Lung (tissue), 12 donors: ENCODE data around the gene SH2D1B. TPM values are rescaled to one million over a fixed set of nuclear protein-coding genes. Genes with fewer than 3 reads are reported as not detected.

Experiments used
- ATAC-seq: fragments of 200-7000 bp; cut with Tn5 transposase; one replicate; pipeline ENCODE4 v1.9.1; 2020; ENCODE audit warnings: moderate number of reproducible peaks; ENCODE audit not compliant: insufficient read depth, low FRiP score
- DNase-seq, 3 donors: peaks; one replicate each; pipeline ENCODE4 v3.0.0-alpha.2; 2013 to 2017
- H3K27ac ChIP-seq, 2 donors: one replicate each; pipeline ENCODE4 v1.5.1; 2013; ENCODE audit warnings: mild to moderate bottlenecking in 2 of 2, moderate library complexity in 2 of 2, control low read depth in 1 of 2, inconsistent platforms in 1 of 2, low read depth in 1 of 2, low read length in 1 of 2
- H3K27me3 ChIP-seq, 3 donors: one replicate each; pipeline ENCODE4 v1.5.1; 2013; ENCODE audit warnings: low read length in 2 of 3; ENCODE audit not compliant: control insufficient read depth in 3 of 3, insufficient read depth in 3 of 3
- H3K36me3 ChIP-seq, 4 donors: one replicate each; pipeline ENCODE4 v1.5.1; 2013; ENCODE audit warnings: low read length in 4 of 4, mild to moderate bottlenecking in 1 of 4, moderate library complexity in 1 of 4; ENCODE audit not compliant: control insufficient read depth in 4 of 4, insufficient read depth in 4 of 4
- H3K4me1 ChIP-seq, 5 donors: one replicate each; pipeline ENCODE4 v1.5.1; 2013; ENCODE audit warnings: low read length in 5 of 5, mild to moderate bottlenecking in 2 of 5, moderate library complexity in 1 of 5; ENCODE audit not compliant: control insufficient read depth in 5 of 5, insufficient read depth in 5 of 5
- H3K4me3 ChIP-seq: one replicate; pipeline ENCODE4 v1.5.1; 2013; ENCODE audit warnings: mild to moderate bottlenecking, control low read depth, moderate library complexity
- H3K9ac ChIP-seq, 2 donors: one replicate each; pipeline ENCODE4 v1.5.1; 2013; ENCODE audit warnings: low read length in 2 of 2, control low read depth in 1 of 2; ENCODE audit not compliant: insufficient read depth in 1 of 2
- H3K9me3 ChIP-seq, 4 donors: one replicate each; pipeline ENCODE4 v1.5.1; 2013; ENCODE audit warnings: low read length in 3 of 4, mild to moderate bottlenecking in 1 of 4, moderate library complexity in 1 of 4; ENCODE audit not compliant: control insufficient read depth in 4 of 4, insufficient read depth in 3 of 4
- WGBS, 2 donors: extraction: QIAGEN DNeasy Blood & Tissue Kit; methylation state at CpG; one replicate each; pipeline ENCODE4 v1.1.7; 2013; 5-methylcytosine and 5-hydroxymethylcytosine counted together
- polyA plus RNA-seq, 2 donors: library from polyadenylated mRNA; stranded (reverse); fragments of 200-250 nt; gene quantifications; one replicate each; pipeline ENCODE4 v1.2.1, GENCODE V29; 2013
- total RNA-seq, 2 donors: library from RNA; depleted of rRNA in 1 of 2; stranded (reverse); fragments of >200 nt in 1 of 2; gene quantifications; one replicate each; pipeline ENCODE4 v1.2.1, GENCODE V29; 2014 to 2021
- TF ChIP-seq, protein P1 (sequence below): IDR thresholded peaks from 2 replicates; pipeline ENCODE4 v1.5.1; 2012; ENCODE audit warnings: mild to moderate bottlenecking; ENCODE audit errors: control extremely low read depth, extremely low read depth
- donor health status: control.
- donor health status: control.
- donor health status: Bipolar disorder and iron deficiency.
- donor health status: healthy.
- donor health status: DM: yes; HTN: yes; CAD: no.

SH2D1B gene
- total and polyA plus RNA-seq, 4 donors = 0.26 to 1.6 (median 1.0) TPM

DNA sequence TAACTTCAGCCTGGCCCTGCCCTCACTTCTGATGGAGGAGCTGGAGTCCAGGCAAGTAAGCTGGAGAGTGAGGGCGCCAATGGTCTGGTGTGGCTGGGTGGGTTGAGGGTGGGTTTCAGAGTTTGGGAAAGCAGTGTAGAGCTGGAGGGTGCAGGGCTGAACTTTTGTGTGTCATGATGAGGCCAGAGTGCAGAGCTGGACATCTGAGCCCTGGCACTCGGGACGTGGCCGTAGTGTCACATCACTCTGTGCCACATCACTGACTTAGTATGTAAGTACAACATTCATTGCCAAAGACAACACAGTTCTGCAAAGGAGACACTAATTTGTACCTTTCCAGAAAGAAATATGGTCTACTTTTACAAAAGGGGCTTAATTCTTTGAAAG lies 51.1 kb downstream of the SH2D1B start:
- TF ChIP-seq, protein P1, sequence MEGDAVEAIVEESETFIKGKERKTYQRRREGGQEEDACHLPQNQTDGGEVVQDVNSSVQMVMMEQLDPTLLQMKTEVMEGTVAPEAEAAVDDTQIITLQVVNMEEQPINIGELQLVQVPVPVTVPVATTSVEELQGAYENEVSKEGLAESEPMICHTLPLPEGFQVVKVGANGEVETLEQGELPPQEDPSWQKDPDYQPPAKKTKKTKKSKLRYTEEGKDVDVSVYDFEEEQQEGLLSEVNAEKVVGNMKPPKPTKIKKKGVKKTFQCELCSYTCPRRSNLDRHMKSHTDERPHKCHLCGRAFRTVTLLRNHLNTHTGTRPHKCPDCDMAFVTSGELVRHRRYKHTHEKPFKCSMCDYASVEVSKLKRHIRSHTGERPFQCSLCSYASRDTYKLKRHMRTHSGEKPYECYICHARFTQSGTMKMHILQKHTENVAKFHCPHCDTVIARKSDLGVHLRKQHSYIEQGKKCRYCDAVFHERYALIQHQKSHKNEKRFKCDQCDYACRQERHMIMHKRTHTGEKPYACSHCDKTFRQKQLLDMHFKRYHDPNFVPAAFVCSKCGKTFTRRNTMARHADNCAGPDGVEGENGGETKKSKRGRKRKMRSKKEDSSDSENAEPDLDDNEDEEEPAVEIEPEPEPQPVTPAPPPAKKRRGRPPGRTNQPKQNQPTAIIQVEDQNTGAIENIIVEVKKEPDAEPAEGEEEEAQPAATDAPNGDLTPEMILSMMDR = no peak
- WGBS, 2 donors = 92 to 98% methylated on average over 4 of the region's 4 CpGs
- Histone ChIP-seq H3K9ac (no peak overlapping the region), H3K9me3 (no peaks in the 10 kb centered on the region), H3K4me1 (no peaks in the 10 kb centered on the region), H3K36me3 (peaks cover 0 to 3% (median 1%) of the 10 kb centered on the region in 4 donors), H3K4me3 (no peak overlapping the region), H3K27ac (no peak overlapping the region), H3K27me3 (no peaks in the 10 kb centered on the region)
- no peak for DNase-seq
- no peak for ATAC-seq

DNA sequence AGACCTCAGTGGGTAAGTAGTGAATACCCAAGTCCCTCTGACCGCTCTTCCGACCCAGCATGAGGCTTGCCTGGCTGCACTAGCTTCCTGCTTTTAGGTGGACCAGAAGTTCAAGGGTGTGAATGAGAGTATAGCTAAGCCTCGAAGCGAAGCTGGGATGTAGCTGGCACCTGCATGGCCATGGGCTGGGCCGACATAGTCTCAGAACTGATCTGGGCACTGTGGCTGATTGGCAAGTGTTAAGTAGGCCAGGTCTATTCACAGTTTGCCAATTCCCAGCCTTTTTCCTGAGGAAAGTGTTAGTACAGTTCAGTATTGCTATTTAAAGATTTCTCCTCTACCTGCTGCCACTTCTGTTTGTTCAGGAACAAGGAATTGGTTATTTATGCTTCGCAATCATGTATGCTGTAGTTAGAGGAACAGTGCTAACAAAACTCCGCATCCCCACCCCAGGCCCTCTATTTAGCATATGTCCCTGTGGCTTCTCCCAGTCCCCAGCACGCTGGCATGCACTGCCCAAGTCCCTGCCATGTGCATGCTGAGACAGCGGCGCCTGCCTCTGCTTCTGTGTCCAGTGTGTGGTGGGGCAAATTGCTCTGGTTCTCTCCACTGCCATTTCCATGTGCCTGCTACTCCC lies 51.6 kb downstream of the SH2D1B start:
- no peak for ATAC-seq
- Histone ChIP-seq H3K27ac (no peak overlapping the region), H3K4me1 (no peaks in the 10 kb centered on the region), H3K9me3 (no peaks in the 10 kb centered on the region), H3K36me3 (peaks cover 0 to 3% (median 1%) of the 10 kb centered on the region in 4 donors), H3K9ac (no peak overlapping the region), H3K27me3 (no peaks in the 10 kb centered on the region), H3K4me3 (no peak overlapping the region)
- whole genome bisulfite sequencing, 2 donors = 94 to 97% methylated on average over 10 of the region's 10 CpGs
- TF ChIP-seq, protein P1 = no peak
- DNase-seq = no peak

- WGBS, 2 donors = 82 to 93% methylated on average over 10 of the region's 10 CpGs
- TF ChIP-seq, protein P1 = no peak
- Histone ChIP-seq H3K4me3 (no peak overlapping the region), H3K27me3 (no peaks in the 10 kb centered on the region), H3K4me1 (no peaks in the 10 kb centered on the region), H3K27ac (no peak overlapping the region), H3K9me3 (no peaks in the 10 kb centered on the region), H3K9ac (no peak overlapping the region), H3K36me3 (peaks cover 0 to 3% (median 1%) of the 10 kb centered on the region in 4 donors)
- DNase-seq (no peak), ATAC-seq (no peak)
Measured at GRCh38 chr1:162359523-162360236, 52.3 kb downstream of the SH2D1B start.
